ENCODE measurements around the gene CREB3.

Gene CREB3

GRCh38 chr9:35687972-35688557, 44.4 kb upstream of the CREB3 start:
- no peak for TF ChIP-seq CTCF (IDR thresholded peaks at IDR 0.05; ENCODE audit: borderline replicate concordance, insufficient read depth, low read depth, low read length)
- H3K4me3 ChIP-seq (ENCODE audit: low read depth, low read length), result no peak overlapping the region

- TF ChIP-seq CTCF (IDR thresholded peaks at IDR 0.05; ENCODE audit: borderline replicate concordance, insufficient read depth, low read depth, low read length), result no peak
- H3K4me3 ChIP-seq (ENCODE audit: low read depth, low read length), result no peak overlapping the region
Observed at GRCh38 chr9:35688558-35689541, 43.6 kb upstream of the CREB3 start.

- peak within 1 kb of the TSS; percentile 66 for H3K4me3 ChIP-seq (ENCODE audit: low read depth, low read length)
- TF ChIP-seq CTCF (IDR thresholded peaks at IDR 0.05; ENCODE audit: borderline replicate concordance, insufficient read depth, low read depth, low read length), result no peak
Observed at GRCh38 chr9:35689542-35690293, 42.7 kb upstream of the CREB3 start, which contains the start of gene TPM2. TPM2 (minus strand) TSS chr9:35689925; CDS start chr9:35689817, 108 bp downstream.

- TF ChIP-seq CTCF (IDR thresholded peaks at IDR 0.05; ENCODE audit: borderline replicate concordance, insufficient read depth, low read depth, low read length), result no peak
- peak overlapping the region; percentile 66 for H3K4me3 ChIP-seq (ENCODE audit: low read depth, low read length)
Observed at GRCh38 chr9:35690294-35690613, 42.2 kb upstream of the CREB3 start.

GRCh38 chr9:35690614-35691333, 41.7 kb upstream of the CREB3 start:
- no peak for TF ChIP-seq CTCF (IDR thresholded peaks at IDR 0.05; ENCODE audit: borderline replicate concordance, insufficient read depth, low read depth, low read length)
- H3K4me3 ChIP-seq (ENCODE audit: low read depth, low read length), result peak overlapping the region; percentile 66

GRCh38 chr9:35691334-35691650, 41.2 kb upstream of the CREB3 start:
- TF ChIP-seq CTCF (IDR thresholded peaks at IDR 0.05; ENCODE audit: borderline replicate concordance, insufficient read depth, low read depth, low read length), result no peak
- H3K4me3 ChIP-seq (ENCODE audit: low read depth, low read length), result peak overlapping the region; percentile 66

All from GM12875 (cell line).